DOHH2 (cell line): ENCODE results near the gene YRDC.
A peak's percentile ranks its signal among the peaks of the same experiment; 100 is the strongest.

ENCODE experiments used
- H3F3A ChIP-seq: fragments of 200-600 bp; sonication (generic), shearing (Covaris generic); 2 replicates; pipeline ENCODE4 v1.6.0; 2016; ENCODE audit warnings: antibody characterized with exemption, mild to moderate bottlenecking; ENCODE audit not compliant: control insufficient read depth, insufficient read depth
- H3K27ac ChIP-seq: fragments of 200-600 bp; sonication (generic); 2 replicates; pipeline ENCODE4 v1.5.1; 2014; ENCODE audit warnings: low read depth, mild to moderate bottlenecking, low read length, moderate library complexity
- H3K27me3 ChIP-seq: fragments of 200-600 bp; sonication (generic); 2 replicates; pipeline ENCODE4 v1.6.1; 2014; ENCODE audit warnings: mild to moderate bottlenecking, low read length, mixed read lengths; ENCODE audit not compliant: control insufficient read depth
- H3K36me3 ChIP-seq: fragments of 200-600 bp; sonication (generic); 2 replicates; pipeline ENCODE4 v1.6.1; 2014; ENCODE audit warnings: mild to moderate bottlenecking, low read length, moderate library complexity, mixed read lengths; ENCODE audit not compliant: control insufficient read depth
- H3K4me1 ChIP-seq: fragments of 200-600 bp; sonication (generic); 2 replicates; pipeline ENCODE4 v1.6.1; 2014; ENCODE audit warnings: mild to moderate bottlenecking, low read length, mixed read lengths; ENCODE audit not compliant: control insufficient read depth
- H3K4me2 ChIP-seq: fragments of 200-600 bp; sonication (generic); 2 replicates; pipeline ENCODE4 v1.6.0; 2014; ENCODE audit warnings: mild to moderate bottlenecking, low read length, moderate library complexity
- H3K4me3 ChIP-seq: fragments of 200-600 bp; sonication (generic); 2 replicates; pipeline ENCODE4 v1.5.1; 2014; ENCODE audit warnings: mild to moderate bottlenecking, low read length, mixed read lengths
- H3K79me2 ChIP-seq: fragments of 200-600 bp; sonication (generic); 2 replicates; pipeline ENCODE4 v1.6.1; 2014; ENCODE audit warnings: mild to moderate bottlenecking, low read length, mixed read lengths; ENCODE audit not compliant: control insufficient read depth
- H3K9me2 ChIP-seq: fragments of 200-600 bp; sonication (generic); replicated peaks from 2 replicates; pipeline ENCODE4 v1.6.1; 2014; ENCODE audit warnings: mild to moderate bottlenecking, low read length, mixed read lengths; ENCODE audit not compliant: control insufficient read depth
- H3K9me3 ChIP-seq: fragments of 200-600 bp; sonication (generic); 2 replicates; pipeline ENCODE4 v1.6.1; 2014; ENCODE audit warnings: antibody characterized with exemption, low read length, mixed read lengths; ENCODE audit not compliant: control insufficient read depth, insufficient read depth
- H4K20me1 ChIP-seq: fragments of 200-600 bp; sonication (generic); 2 replicates; pipeline ENCODE4 v1.6.0; 2014; ENCODE audit warnings: low read depth, mild to moderate bottlenecking, antibody characterized with exemption, low read length, moderate library complexity; ENCODE audit not compliant: control insufficient read depth, insufficient read depth
- CTCF ChIP-seq: fragments of 200-600 bp; sonication (generic); IDR thresholded peaks from one replicate; pipeline ENCODE4 v1.5.1; 2014; ENCODE audit warnings: antibody characterized with exemption, mild to moderate bottlenecking, low read depth, low read length; ENCODE audit not compliant: poor library complexity, severe bottlenecking
- EZH2phosphoT487 ChIP-seq: fragments of 200-600 bp; sonication (generic); IDR thresholded peaks from 2 replicates; pipeline ENCODE4 v1.6.1; 2017; ENCODE audit warnings: borderline replicate concordance, mild to moderate bottlenecking, antibody characterized with exemption, low read length, moderate library complexity, mixed read lengths

YRDC gene

GRCh38 chr1:37794372-37795339, 13.4 kb downstream of the YRDC start:
- Histone ChIP-seq H3K27me3 (no peaks in the 10 kb centered on the region), H3F3A (no peaks in the 10 kb centered on the region), H4K20me1 (no peaks in the 10 kb centered on the region), H3K4me2 (peak overlapping the region; percentile 96), H3K9me2 (no peaks in the 10 kb centered on the region), H3K27ac (no peak overlapping the region), H3K4me3 (peak overlapping the region; percentile 89), H3K36me3 (peaks cover 34% of the 10 kb centered on the region), H3K79me2 (peaks cover 16% of the 10 kb centered on the region), H3K9me3 (no peaks in the 10 kb centered on the region), H3K4me1 (peaks cover 17% of the 10 kb centered on the region)
- TF ChIP-seq EZH2phosphoT487 (no peak), CTCF (no peak)

- Histone ChIP-seq H3K9me3 (no peaks in the 10 kb centered on the region), H3K36me3 (peaks cover 26% of the 10 kb centered on the region), H3K9me2 (no peaks in the 10 kb centered on the region), H3K4me2 (peak within 1 kb of the TSS; percentile 96), H3K27me3 (peaks cover 4% of the 10 kb centered on the region), H3K4me1 (peaks cover 17% of the 10 kb centered on the region), H4K20me1 (no peaks in the 10 kb centered on the region), H3K27ac (no peak within 1 kb of the TSS), H3K79me2 (peaks cover 16% of the 10 kb centered on the region), H3F3A (no peaks in the 10 kb centered on the region), H3K4me3 (peak within 1 kb of the TSS; percentile 89)
- no peak for TF ChIP-seq EZH2phosphoT487
- no peak for TF ChIP-seq CTCF
Observed at GRCh38 chr1:37793773-37794371, 14.1 kb downstream of the YRDC start, which contains the start of gene MANEAL. TSS of gene MANEAL (plus strand) at chr1:37793847. CDS start at chr1:37794183, 336 bp downstream.

GRCh38 chr1:37792943-37793686, 14.9 kb downstream of the YRDC start:
- Histone ChIP-seq H3K36me3 (peaks cover 23% of the 10 kb centered on the region), H3K9me3 (no peaks in the 10 kb centered on the region), H3K27ac (no peak overlapping the region), H4K20me1 (no peaks in the 10 kb centered on the region), H3F3A (no peaks in the 10 kb centered on the region), H3K4me3 (peak overlapping the region; percentile 61), H3K79me2 (peaks cover 16% of the 10 kb centered on the region), H3K9me2 (no peaks in the 10 kb centered on the region), H3K27me3 (peaks cover 11% of the 10 kb centered on the region), H3K4me2 (peak overlapping the region; percentile 72), H3K4me1 (peaks cover 17% of the 10 kb centered on the region)
- no peak for TF ChIP-seq CTCF
- TF ChIP-seq EZH2phosphoT487, result no peak
